BE2C (cell line): ENCODE measurements around the gene SOX2.

Experiments
- DNase-seq: peaks from one replicate; pipeline ENCODE4 v3.0.0-alpha.2; 2020
- H3K27me3 ChIP-seq: fragments of 250-450 bp; sonication (Bioruptor Pico); 2 replicates; pipeline ENCODE4 v1.5.1; 2020; ENCODE audit warnings: mild to moderate bottlenecking
- H3K36me3 ChIP-seq: fragments of 250-450 bp; sonication (Bioruptor Pico); 2 replicates; pipeline ENCODE4 v1.5.1; 2020; ENCODE audit warnings: mild to moderate bottlenecking
- H3K4me1 ChIP-seq: fragments of 250-450 bp; sonication (Bioruptor Pico); 2 replicates; pipeline ENCODE4 v1.5.1; 2020
- H3K4me3 ChIP-seq: 2 replicates; pipeline ENCODE4 v1.5.1; 2011; ENCODE audit warnings: low read depth, low read length
- H3K9me3 ChIP-seq: fragments of 250-450 bp; sonication (Bioruptor Pico); 2 replicates; pipeline ENCODE4 v1.5.1; 2020
- CTCF ChIP-seq: IDR thresholded peaks from 2 replicates; pipeline ENCODE4 v1.5.1; 2012; ENCODE audit warnings: mild to moderate bottlenecking, low read depth, low read length

The SOX2 gene

GRCh38 chr3:181728470-181729340 lies 17.0 kb downstream of the SOX2 start:
- TF ChIP-seq CTCF = no peak
- Histone ChIP-seq H3K27me3 (no peaks in the 10 kb centered on the region), H3K36me3 (no peaks in the 10 kb centered on the region)

GRCh38 chr3:181729341-181729869 lies 17.7 kb downstream of the SOX2 start:
- Histone ChIP-seq H3K36me3 (no peaks in the 10 kb centered on the region), H3K9me3 (no peaks in the 10 kb centered on the region; the same call in 1 of the 2 replicates), H3K27me3 (no peaks in the 10 kb centered on the region), H3K4me3 (no peak overlapping the region), H3K4me1 (peaks cover under 1% of the 10 kb centered on the region)
- no peak for TF ChIP-seq CTCF
- DNase-seq = no peak

More at GRCh38 chr3:181728470-181729340, 17.0 kb downstream of the SOX2 start:
- Histone ChIP-seq H3K4me1 (no peaks in the 10 kb centered on the region), H3K9me3 (no peaks in the 10 kb centered on the region; the same call in 1 of the 2 replicates), H3K4me3 (no peak overlapping the region)
- no peak for DNase-seq

DNA sequence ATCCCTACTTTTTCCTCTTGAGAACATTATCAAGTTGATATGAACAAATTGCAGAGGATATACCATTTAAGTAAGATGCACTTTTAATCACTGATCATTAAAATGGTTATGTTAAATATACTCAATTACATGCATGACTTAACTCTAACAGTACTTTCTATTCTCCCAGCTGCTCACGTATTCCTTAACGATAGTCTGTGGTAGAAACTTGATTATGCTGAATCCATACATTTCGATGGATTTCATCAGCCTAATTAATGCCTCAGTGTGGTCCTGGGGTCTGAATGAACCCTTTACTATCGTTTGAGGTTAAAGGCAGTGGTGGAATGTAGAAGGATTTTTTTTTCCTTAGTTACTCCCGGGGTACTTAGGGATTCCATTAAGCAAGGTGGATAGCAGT lies 18.6 kb downstream of the SOX2 start:
- no peaks in the 10 kb centered on the region for H3K27me3 ChIP-seq
- no peaks in the 10 kb centered on the region; the same call in 1 of the 2 replicates for H3K9me3 ChIP-seq
- TF ChIP-seq CTCF = no peak
- no peak for DNase-seq
- no peak overlapping the region for H3K4me3 ChIP-seq
- H3K4me1 ChIP-seq = peaks cover 9% of the 10 kb centered on the region
- no peaks in the 10 kb centered on the region for H3K36me3 ChIP-seq

- no peak overlapping the region for H3K4me3 ChIP-seq
- H3K27me3 ChIP-seq = no peaks in the 10 kb centered on the region
- H3K36me3 ChIP-seq = no peaks in the 10 kb centered on the region
- no peaks in the 10 kb centered on the region; the same call in 1 of the 2 replicates for H3K9me3 ChIP-seq
- no peak for DNase-seq
- no peak for TF ChIP-seq CTCF
- H3K4me1 ChIP-seq = peaks cover 9% of the 10 kb centered on the region
Observed at GRCh38 chr3:181730934-181731333, 19.2 kb downstream of the SOX2 start.

DNA sequence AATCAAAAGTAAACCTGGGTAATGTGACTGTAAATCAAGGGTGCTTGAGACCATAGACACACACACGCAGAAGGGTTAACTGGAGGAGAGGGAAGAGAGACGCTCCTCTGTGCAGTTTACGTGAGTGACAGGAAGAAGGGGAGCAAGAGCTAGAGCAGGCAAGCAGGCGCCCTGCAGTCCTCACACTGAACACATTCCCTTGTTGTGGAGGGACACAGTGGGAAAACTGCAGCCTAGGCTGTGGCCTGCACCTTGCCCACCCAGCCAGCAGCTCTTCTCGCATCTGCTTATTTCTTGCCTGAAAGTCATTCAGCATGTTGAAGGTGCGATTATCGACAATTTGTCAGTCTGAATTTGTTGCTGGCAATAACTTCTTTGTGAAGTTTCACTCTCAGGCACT lies 24.2 kb downstream of the SOX2 start:
- H3K4me1 ChIP-seq = peaks cover 9% of the 10 kb centered on the region
- no peaks in the 10 kb centered on the region for H3K27me3 ChIP-seq
- H3K4me3 ChIP-seq = no peak overlapping the region
- H3K36me3 ChIP-seq = no peaks in the 10 kb centered on the region
- no peak for TF ChIP-seq CTCF
- no peak for DNase-seq
- H3K9me3 ChIP-seq = no peaks in the 10 kb centered on the region; the same call in 1 of the 2 replicates

DNA sequence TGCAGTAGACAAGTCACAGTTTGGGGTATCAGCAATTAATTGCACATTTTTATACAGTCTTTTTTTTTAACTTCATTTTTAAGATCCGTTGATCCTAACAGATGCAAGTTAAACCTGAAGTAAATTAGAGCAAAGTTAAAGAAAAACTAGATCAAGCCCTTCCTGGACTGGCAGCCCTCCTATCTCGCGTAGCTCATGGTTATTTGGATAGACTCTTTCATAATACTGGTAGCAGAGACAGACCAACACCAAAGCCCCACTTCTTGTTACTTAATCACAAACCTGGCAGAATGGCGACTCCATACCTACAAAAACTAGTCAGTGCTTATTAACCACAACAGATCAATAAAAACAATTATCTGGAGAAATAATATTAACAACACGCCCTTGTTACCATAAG lies 26.8 kb downstream of the SOX2 start:
- Histone ChIP-seq H3K9me3 (no peaks in the 10 kb centered on the region; the same call in 1 of the 2 replicates), H3K4me1 (peaks cover 9% of the 10 kb centered on the region), H3K4me3 (no peak overlapping the region), H3K36me3 (no peaks in the 10 kb centered on the region), H3K27me3 (no peaks in the 10 kb centered on the region)
- DNase-seq = no peak
- TF ChIP-seq CTCF = no peak
